ENCODE results near the gene ERCC2. TPM values are rescaled to one million over a fixed set of nuclear protein-coding genes. Genes with fewer than 3 reads are reported as not detected.

The ERCC2 gene
- total and polyA plus RNA-seq, 2 of the 8 experiments (the other 6 are each of a cell fraction or from before 2014, with no cell fraction given), result 107 to 117 TPM

DNA sequence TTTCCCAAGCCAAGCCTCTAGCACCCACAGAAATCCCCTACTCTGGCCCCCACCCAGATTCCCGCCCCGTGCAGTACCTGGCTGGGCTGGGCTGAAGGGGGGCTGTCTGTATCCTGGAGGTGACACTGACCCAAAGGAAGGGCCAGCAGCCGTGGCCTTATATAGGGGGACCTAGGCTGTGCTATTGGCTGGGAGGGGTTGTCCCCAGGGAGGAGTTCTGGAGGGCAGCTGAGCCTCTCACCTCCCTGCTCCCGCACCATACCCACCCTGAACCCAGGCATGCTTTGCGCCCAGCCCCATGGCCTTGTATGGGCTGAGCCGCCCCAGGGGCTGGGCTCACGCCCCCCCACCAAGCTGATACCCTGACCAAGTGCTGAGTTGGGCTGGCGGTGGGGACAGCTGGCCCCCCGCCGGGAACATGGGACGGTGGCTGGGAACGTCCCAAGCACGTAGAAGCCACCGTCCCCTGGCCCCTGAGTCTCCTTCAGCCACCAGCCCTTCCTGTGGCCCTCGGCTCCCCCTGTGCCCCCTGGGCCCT is 47.6 kb downstream of the ERCC2 start, which contains the start of gene CKM (continued):
- TF ChIP-seq PHF8 (conservative IDR thresholded peaks at IDR 0.05; ENCODE audit: low read depth, low read length) (no peak), BCL11A (IDR thresholded peaks at IDR 0.05; ENCODE audit: low read depth in 2 of 2, low read length in 2 of 2) (no peak), CBX8 (IDR thresholded peaks at IDR 0.05; ENCODE audit: borderline replicate concordance, low read depth, low read length) (no peak)
